GM21423 (cell line): ENCODE results near the gene ADORA2A.
"Not testable (repeated sequence)": the region's sequence is repeated elsewhere in the genome, so short reads cannot be mapped to it uniquely, and the experiment has no call there.

Source experiments
- ATAC-seq: cut with Tn5 transposase; IDR thresholded peaks from one replicate; pipeline ENCODE4 v1.9.1; 2021; ENCODE audit warnings: mild to moderate bottlenecking, moderate library complexity; ENCODE audit not compliant: unreplicated experiment

Gene ADORA2A

GRCh38 chr22:24482998-24483397 is 55.6 kb downstream of the ADORA2A start:
- ATAC-seq, result no peak

GRCh38 chr22:24483976-24484545 is 56.7 kb downstream of the ADORA2A start:
- no peak for ATAC-seq

GRCh38 chr22:24485170-24485569 is 57.8 kb downstream of the ADORA2A start:
- no peak for ATAC-seq

GRCh38 chr22:24485608-24486007 is 58.2 kb downstream of the ADORA2A start:
- no peak for ATAC-seq

- no peak for ATAC-seq
Measured at GRCh38 chr22:24486501-24486921, 59.1 kb downstream of the ADORA2A start.

- ATAC-seq, result no peak
Measured at GRCh38 chr22:24489011-24489410, 61.6 kb downstream of the ADORA2A start.

- ATAC-seq, result not testable (repeated sequence)
Measured at GRCh38 chr22:24489434-24489833, 62.0 kb downstream of the ADORA2A start.
